Gastrocnemius medialis (tissue), 4 donors: Measurements from ENCODE around the gene PMEPA1.

Experiments
- POLR2A ChIP-seq, 2 donors: fragments of 450-650 bp; IDR thresholded peaks; one replicate each; pipeline ENCODE4 v1.6.1; 2017; ENCODE audit warnings: antibody characterized with exemption in 2 of 2, mild to moderate bottlenecking in 2 of 2, moderate library complexity in 2 of 2
- TF ChIP-seq, protein P1 (sequence below), 5 experiments: fragments of 450-650 bp in 3 of 5; fragments of 200-600 bp in 2 of 5; sonication (generic) in 2 of 5; IDR thresholded peaks in 4 of 5; conservative IDR thresholded peaks in 1 of 5; 1 replicate in 4 of 5; 2 replicates in 1 of 5; pipeline ENCODE4 v1.5.1; 2016 to 2019; ENCODE audit warnings: antibody characterized with exemption in 5 of 5, mild to moderate bottlenecking in 3 of 5, moderate library complexity in 3 of 5

- TF ChIP-seq, protein P1, sequence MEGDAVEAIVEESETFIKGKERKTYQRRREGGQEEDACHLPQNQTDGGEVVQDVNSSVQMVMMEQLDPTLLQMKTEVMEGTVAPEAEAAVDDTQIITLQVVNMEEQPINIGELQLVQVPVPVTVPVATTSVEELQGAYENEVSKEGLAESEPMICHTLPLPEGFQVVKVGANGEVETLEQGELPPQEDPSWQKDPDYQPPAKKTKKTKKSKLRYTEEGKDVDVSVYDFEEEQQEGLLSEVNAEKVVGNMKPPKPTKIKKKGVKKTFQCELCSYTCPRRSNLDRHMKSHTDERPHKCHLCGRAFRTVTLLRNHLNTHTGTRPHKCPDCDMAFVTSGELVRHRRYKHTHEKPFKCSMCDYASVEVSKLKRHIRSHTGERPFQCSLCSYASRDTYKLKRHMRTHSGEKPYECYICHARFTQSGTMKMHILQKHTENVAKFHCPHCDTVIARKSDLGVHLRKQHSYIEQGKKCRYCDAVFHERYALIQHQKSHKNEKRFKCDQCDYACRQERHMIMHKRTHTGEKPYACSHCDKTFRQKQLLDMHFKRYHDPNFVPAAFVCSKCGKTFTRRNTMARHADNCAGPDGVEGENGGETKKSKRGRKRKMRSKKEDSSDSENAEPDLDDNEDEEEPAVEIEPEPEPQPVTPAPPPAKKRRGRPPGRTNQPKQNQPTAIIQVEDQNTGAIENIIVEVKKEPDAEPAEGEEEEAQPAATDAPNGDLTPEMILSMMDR (IDR thresholded peaks at IDR 0.05 in 4 of 5, conservative IDR thresholded peaks at IDR 0.05 in 1 of 5) = no peak
- no peak for TF ChIP-seq POLR2A (IDR thresholded peaks at IDR 0.05)
Measured at GRCh38 chr20:57688864-57689263, 21.0 kb downstream of the PMEPA1 start.
